OCI-LY7 (cell line): Measurements from ENCODE around the gene UCK1.

ENCODE experiments used
- CTCF ChIP-seq: fragments of 200-600 bp; sonication (generic); conservative IDR thresholded peaks from 2 replicates; pipeline ENCODE4 v1.5.1; 2014; ENCODE audit warnings: mild to moderate bottlenecking, antibody characterized with exemption, low read length, moderate library complexity, mixed read lengths
- EZH2phosphoT487 ChIP-seq: fragments of 200-600 bp; sonication (generic); IDR thresholded peaks from 2 replicates; pipeline ENCODE4 v1.6.1; 2018; ENCODE audit warnings: low read depth, borderline replicate concordance, mild to moderate bottlenecking, mixed run types, antibody characterized with exemption, low read length, moderate library complexity, mixed read lengths

DNA sequence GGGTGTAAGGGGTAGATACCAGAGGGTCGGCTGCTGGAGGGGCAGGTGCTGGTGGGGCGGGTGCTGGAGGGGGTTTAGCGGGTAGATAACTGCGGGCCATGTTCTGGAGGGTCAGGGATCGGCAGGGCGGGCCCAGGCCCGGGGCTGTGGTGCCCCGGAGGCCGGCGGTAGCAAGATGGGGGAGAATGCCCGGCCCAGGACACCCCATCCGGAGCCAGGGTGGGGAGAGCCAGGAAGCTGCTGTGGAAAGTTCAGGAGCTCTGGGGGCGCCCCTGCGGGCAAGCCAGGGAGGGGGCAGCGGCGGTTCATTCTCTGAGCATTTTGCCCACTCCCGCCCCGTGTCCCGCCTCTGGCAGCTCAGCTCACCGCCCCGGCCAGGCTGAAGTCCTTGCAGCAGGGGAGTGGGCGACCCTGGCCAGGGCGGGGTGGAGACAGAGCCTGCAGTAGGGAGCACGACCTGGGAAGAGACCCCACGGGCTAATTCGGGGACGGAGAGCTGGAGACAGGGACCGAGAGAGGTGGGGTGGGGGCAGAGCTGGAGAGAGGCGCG, 14.8 kb upstream of the UCK1 start:
- TF ChIP-seq CTCF: no peak
- TF ChIP-seq EZH2phosphoT487: no peak
